Calu3 (cell line): ENCODE data around the gene SSBP4. TPM values are rescaled to one million over a fixed set of nuclear protein-coding genes. Genes with fewer than 3 reads are reported as not detected.
A peak's percentile ranks its signal among the peaks of the same experiment; 100 is the strongest.

Experiments used
- BruUV-seq: library from RNA; stranded (reverse); fragments of 400-500 nt; replicated peaks from 2 replicates; lab custom pipeline; 2021; lab: Mats Ljungman, UMichigan
- CTCF ChIA-PET: fragments of 300-600 bp; sonication (Branson Sonifier 250); formaldehyde crosslinking; loops from one replicate; lab custom pipeline; 2022; ENCODE audit warnings: antibody characterized with exemption; lab: Charles Lee
- DNase-seq: peaks from one replicate; pipeline ENCODE4 v3.0.0; 2022
- H3K27ac Mint-ChIP-seq: one replicate; pipeline ENCODE4 v1.8.0; 2022; ENCODE audit warnings: mixed read lengths; ENCODE audit not compliant: unreplicated experiment
- H3K27me3 Mint-ChIP-seq: one replicate; pipeline ENCODE4 v1.8.0; 2022; ENCODE audit warnings: mixed read lengths; ENCODE audit not compliant: unreplicated experiment
- H3K36me3 Mint-ChIP-seq: one replicate; pipeline ENCODE4 v1.8.0; 2022; ENCODE audit warnings: mild to moderate bottlenecking, moderate library complexity, mixed read lengths; ENCODE audit not compliant: insufficient read depth, unreplicated experiment
- H3K4me1 Mint-ChIP-seq: one replicate; pipeline ENCODE4 v1.8.0; 2022; ENCODE audit warnings: mild to moderate bottlenecking, low read depth, mixed read lengths; ENCODE audit not compliant: unreplicated experiment
- H3K4me3 Mint-ChIP-seq: one replicate; pipeline ENCODE4 v1.8.0; 2022; ENCODE audit warnings: mild to moderate bottlenecking, low read depth, moderate library complexity, mixed read lengths; ENCODE audit not compliant: unreplicated experiment
- H3K9me3 Mint-ChIP-seq: one replicate; pipeline ENCODE4 v1.8.0; 2022; ENCODE audit warnings: low read depth, mixed read lengths; ENCODE audit not compliant: unreplicated experiment
- CTCF ChIP-seq: fragments of 200-600 bp; IDR thresholded peaks from one replicate; pipeline ENCODE4 v1.8.0; 2022; ENCODE audit warnings: antibody characterized with exemption; ENCODE audit not compliant: unreplicated experiment
- intact Hi-C: fragments of 100-400 bp; cut with micrococcal nuclease; formaldehyde crosslinking; loops from one replicate; pipeline ENCODE4 v1.10.0; 2022; ENCODE audit not compliant: unreplicated experiment
- total RNA-seq: library from RNA; stranded (reverse); gene quantifications from 2 replicates; pipeline ENCODE4 v1.2.3, GENCODE V29; 2022

Gene SSBP4
- total RNA-seq, 1 experiment from 2014 or later, result 51.5 TPM

- BruUV-seq, result no TSS peak
- Mint-ChIP-seq H3K4me3 (no peak overlapping the region), H3K36me3 (peaks cover 11% of the 10 kb centered on the region), H3K9me3 (no peaks in the 10 kb centered on the region), H3K4me1 (peaks cover 19% of the 10 kb centered on the region), H3K27me3 (no peaks in the 10 kb centered on the region), H3K27ac (peak overlapping the region; percentile 47)
- peak; percentile 27 for DNase-seq
- intact Hi-C loops, result no loop called here
- CTCF ChIA-PET, result interaction anchor here (0.7 kb wide), 1 partner anchor 18 kb away, joined by 3 read pairs; no protein-coding TSS in a partner anchor
- no peak for TF ChIP-seq CTCF
These were observed 59.5 kb downstream of the SSBP4 start for GRCh38 chr19:18478545-18479311.

GRCh38 chr19:18480006-18480691, 61.0 kb downstream of the SSBP4 start:
- no peaks in the 10 kb centered on the region for H3K27me3 Mint-ChIP-seq
- no peaks in the 10 kb centered on the region for H3K9me3 Mint-ChIP-seq
- no peak for DNase-seq
- intact Hi-C loops, result no loop called here
- no TSS peak for BruUV-seq
- H3K4me3 Mint-ChIP-seq, result no peak overlapping the region
- CTCF ChIA-PET, result interaction anchor here (0.9 kb wide), 1 partner anchor 12 kb away, joined by 3 read pairs; no protein-coding TSS in a partner anchor
- H3K4me1 Mint-ChIP-seq, result peaks cover 18% of the 10 kb centered on the region
- peaks cover 14% of the 10 kb centered on the region for H3K36me3 Mint-ChIP-seq
- H3K27ac Mint-ChIP-seq, result no peak overlapping the region
- TF ChIP-seq CTCF, result no peak

- Mint-ChIP-seq H3K27me3 (no peaks in the 10 kb centered on the region), H3K27ac (no peak overlapping the region), H3K36me3 (peaks cover 9% of the 10 kb centered on the region), H3K9me3 (no peaks in the 10 kb centered on the region), H3K4me1 (peaks cover 15% of the 10 kb centered on the region), H3K4me3 (no peak overlapping the region)
- no TSS peak for BruUV-seq
- TF ChIP-seq CTCF, result no peak
- intact Hi-C loops, result no loop called here
- DNase-seq, result no peak
- CTCF ChIA-PET, result interaction anchor here (0.6 to 0.8 kb wide), 3 partner anchors 11 to 52 kb away, joined by 3 to 4 read pairs (median 3); no protein-coding TSS in a partner anchor
These were observed 62.5 kb downstream of the SSBP4 start for GRCh38 chr19:18481505-18482222.

GRCh38 chr19:18483119-18483890, 64.1 kb downstream of the SSBP4 start:
- no peak overlapping the region for H3K4me3 Mint-ChIP-seq
- H3K4me1 Mint-ChIP-seq, result peaks cover 18% of the 10 kb centered on the region
- no peak for TF ChIP-seq CTCF
- no peaks in the 10 kb centered on the region for H3K9me3 Mint-ChIP-seq
- H3K36me3 Mint-ChIP-seq, result peaks cover 5% of the 10 kb centered on the region
- no TSS peak for BruUV-seq
- H3K27ac Mint-ChIP-seq, result no peak overlapping the region
- H3K27me3 Mint-ChIP-seq, result no peaks in the 10 kb centered on the region
- no peak for DNase-seq
- intact Hi-C loops, result no loop called here
- CTCF ChIA-PET, result no interaction called here
